Activated naive CD8-positive, alpha-beta T cell treated with anti-CD3 and anti-CD28 coated beads, Interleukin-2, amount 50 U/mL, for 24 hours (primary cell): ENCODE results near the gene NPLOC4.
A peak's percentile ranks its signal among the peaks of the same experiment; 100 is the strongest.

Source experiments
- ATAC-seq: fragments of 150-1000 bp; cut with Tn5 transposase; one replicate; pipeline ENCODE4 v1.10.0; 2021
- DNase-seq: peaks from one replicate; pipeline ENCODE4 v3.0.0; 2021
- H3K27ac Mint-ChIP-seq: one replicate; pipeline ENCODE4 v1.8.0; 2021; ENCODE audit warnings: mild to moderate bottlenecking, mixed read lengths
- H3K27me3 Mint-ChIP-seq: one replicate; pipeline ENCODE4 v1.8.0; 2021; ENCODE audit warnings: mixed read lengths
- H3K36me3 Mint-ChIP-seq: one replicate; pipeline ENCODE4 v1.8.0; 2021; ENCODE audit warnings: low read depth, mixed read lengths
- H3K4me1 Mint-ChIP-seq: one replicate; pipeline ENCODE4 v1.8.0; 2021; ENCODE audit warnings: mixed read lengths
- H3K4me3 Mint-ChIP-seq: one replicate; pipeline ENCODE4 v1.8.0; 2021; ENCODE audit warnings: mild to moderate bottlenecking, moderate library complexity, mixed read lengths
- H3K9me3 Mint-ChIP-seq: one replicate; pipeline ENCODE4 v1.8.0; 2021; ENCODE audit warnings: mixed read lengths

NPLOC4 gene

GRCh38 chr17:81563861-81564586 lies 72.9 kb downstream of the NPLOC4 start:
- Mint-ChIP-seq H3K27ac (no peak overlapping the region), H3K4me3 (no peak overlapping the region), H3K4me1 (peaks cover 8% of the 10 kb centered on the region), H3K27me3 (no peaks in the 10 kb centered on the region), H3K9me3 (no peaks in the 10 kb centered on the region), H3K36me3 (peaks cover 44% of the 10 kb centered on the region)
- ATAC-seq, result no peak
- no peak for DNase-seq

- no peak overlapping the region for H3K4me3 Mint-ChIP-seq
- H3K9me3 Mint-ChIP-seq, result no peaks in the 10 kb centered on the region
- H3K36me3 Mint-ChIP-seq, result peaks cover 37% of the 10 kb centered on the region
- H3K4me1 Mint-ChIP-seq, result peaks cover 9% of the 10 kb centered on the region
- ATAC-seq (no peak), DNase-seq (no peak)
- H3K27me3 Mint-ChIP-seq, result no peaks in the 10 kb centered on the region
- peak overlapping the region; percentile 17 for H3K27ac Mint-ChIP-seq
These were observed 75.4 kb downstream of the NPLOC4 start for GRCh38 chr17:81561494-81561885.

GRCh38 chr17:81558941-81559806 lies 77.7 kb downstream of the NPLOC4 start:
- Mint-ChIP-seq H3K9me3 (no peaks in the 10 kb centered on the region), H3K27me3 (no peaks in the 10 kb centered on the region), H3K27ac (no peak overlapping the region), H3K36me3 (peaks cover 21% of the 10 kb centered on the region), H3K4me1 (peaks cover 20% of the 10 kb centered on the region), H3K4me3 (no peak overlapping the region)
- DNase-seq (no peak), ATAC-seq (no peak)

DNA sequence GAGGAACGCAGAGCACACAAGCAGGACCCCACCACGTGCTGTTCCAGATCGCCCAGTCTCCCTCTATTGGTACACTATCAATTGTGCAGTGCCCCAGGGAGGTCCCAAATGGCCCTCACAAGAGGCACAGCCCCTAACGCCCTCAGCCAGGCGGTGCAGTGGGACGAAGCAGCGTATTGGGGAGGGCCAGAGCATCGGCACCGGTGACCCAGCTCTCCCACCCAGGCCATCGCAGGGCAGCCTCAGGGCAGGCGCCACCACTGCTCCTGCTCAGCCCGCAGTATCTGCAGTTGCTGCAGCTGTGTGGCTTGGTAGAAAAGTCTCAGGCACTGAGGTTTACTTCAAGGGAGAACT lies 78.8 kb downstream of the NPLOC4 start:
- Mint-ChIP-seq H3K27ac (no peak overlapping the region), H3K4me3 (no peak overlapping the region), H3K9me3 (no peaks in the 10 kb centered on the region), H3K27me3 (no peaks in the 10 kb centered on the region), H3K36me3 (peaks cover 25% of the 10 kb centered on the region), H3K4me1 (peaks cover 30% of the 10 kb centered on the region)
- no peak for DNase-seq
- no peak for ATAC-seq

GRCh38 chr17:81557276-81558114 lies 79.4 kb downstream of the NPLOC4 start:
- H3K4me3 Mint-ChIP-seq, result no peak overlapping the region
- peaks cover 31% of the 10 kb centered on the region for H3K4me1 Mint-ChIP-seq
- no peak overlapping the region for H3K27ac Mint-ChIP-seq
- DNase-seq (no peak), ATAC-seq (no peak)
- H3K9me3 Mint-ChIP-seq, result no peaks in the 10 kb centered on the region
- peaks cover 22% of the 10 kb centered on the region for H3K36me3 Mint-ChIP-seq
- no peaks in the 10 kb centered on the region for H3K27me3 Mint-ChIP-seq

GRCh38 chr17:81556863-81557262 lies 80.0 kb downstream of the NPLOC4 start:
- no peaks in the 10 kb centered on the region for H3K9me3 Mint-ChIP-seq
- no peak overlapping the region for H3K27ac Mint-ChIP-seq
- DNase-seq (no peak), ATAC-seq (no peak)
- peaks cover 20% of the 10 kb centered on the region for H3K36me3 Mint-ChIP-seq
- H3K4me3 Mint-ChIP-seq, result no peak overlapping the region
- peaks cover 31% of the 10 kb centered on the region for H3K4me1 Mint-ChIP-seq
- H3K27me3 Mint-ChIP-seq, result no peaks in the 10 kb centered on the region

GRCh38 chr17:81556175-81556691 lies 80.7 kb downstream of the NPLOC4 start:
- no peak overlapping the region for H3K4me3 Mint-ChIP-seq
- no peaks in the 10 kb centered on the region for H3K9me3 Mint-ChIP-seq
- ATAC-seq (no peak), DNase-seq (no peak)
- peaks cover 20% of the 10 kb centered on the region for H3K36me3 Mint-ChIP-seq
- H3K27me3 Mint-ChIP-seq, result no peaks in the 10 kb centered on the region
- H3K4me1 Mint-ChIP-seq, result peaks cover 32% of the 10 kb centered on the region
- no peak overlapping the region for H3K27ac Mint-ChIP-seq

GRCh38 chr17:81553616-81554181 lies 83.2 kb downstream of the NPLOC4 start:
- peak overlapping the region; percentile 92 for H3K27ac Mint-ChIP-seq
- H3K36me3 Mint-ChIP-seq, result peaks cover 27% of the 10 kb centered on the region
- DNase-seq (peak; percentile 43), ATAC-seq (peak; percentile 22)
- no peaks in the 10 kb centered on the region for H3K9me3 Mint-ChIP-seq
- peak overlapping the region; percentile 89 for H3K4me3 Mint-ChIP-seq
- no peaks in the 10 kb centered on the region for H3K27me3 Mint-ChIP-seq
- H3K4me1 Mint-ChIP-seq, result peaks cover 41% of the 10 kb centered on the region

- Mint-ChIP-seq H3K27ac (peak overlapping the region; percentile 92), H3K27me3 (no peaks in the 10 kb centered on the region), H3K36me3 (peaks cover 25% of the 10 kb centered on the region), H3K4me1 (peaks cover 41% of the 10 kb centered on the region), H3K4me3 (peak overlapping the region; percentile 89), H3K9me3 (no peaks in the 10 kb centered on the region)
- ATAC-seq (peak; percentile 76), DNase-seq (peak; percentile 79)
These were observed 83.8 kb downstream of the NPLOC4 start for GRCh38 chr17:81553018-81553615.

- ATAC-seq, result peak; percentile 60
- H3K4me3 Mint-ChIP-seq, result peak within 1 kb of the TSS; percentile 89
- H3K36me3 Mint-ChIP-seq, result peaks cover 25% of the 10 kb centered on the region
- DNase-seq, result peak; percentile 85
- no peaks in the 10 kb centered on the region for H3K9me3 Mint-ChIP-seq
- no peaks in the 10 kb centered on the region for H3K27me3 Mint-ChIP-seq
- peaks cover 41% of the 10 kb centered on the region for H3K4me1 Mint-ChIP-seq
- H3K27ac Mint-ChIP-seq, result peak within 1 kb of the TSS; percentile 92
These were observed 84.5 kb downstream of the NPLOC4 start, which contains the start of gene FAAP100 for GRCh38 chr17:81552244-81553017. TSS of gene FAAP100 (minus strand) at chr17:81552353. CDS start at chr17:81552330, 23 bp downstream.

- peaks cover 25% of the 10 kb centered on the region for H3K36me3 Mint-ChIP-seq
- DNase-seq, result no peak
- peak overlapping the region; percentile 87 for H3K4me3 Mint-ChIP-seq
- ATAC-seq, result no peak
- H3K4me1 Mint-ChIP-seq, result peaks cover 41% of the 10 kb centered on the region
- no peaks in the 10 kb centered on the region for H3K9me3 Mint-ChIP-seq
- no peaks in the 10 kb centered on the region for H3K27me3 Mint-ChIP-seq
- peak overlapping the region; percentile 85 for H3K27ac Mint-ChIP-seq
These were observed 85.3 kb downstream of the NPLOC4 start for GRCh38 chr17:81551458-81552243.

DNA sequence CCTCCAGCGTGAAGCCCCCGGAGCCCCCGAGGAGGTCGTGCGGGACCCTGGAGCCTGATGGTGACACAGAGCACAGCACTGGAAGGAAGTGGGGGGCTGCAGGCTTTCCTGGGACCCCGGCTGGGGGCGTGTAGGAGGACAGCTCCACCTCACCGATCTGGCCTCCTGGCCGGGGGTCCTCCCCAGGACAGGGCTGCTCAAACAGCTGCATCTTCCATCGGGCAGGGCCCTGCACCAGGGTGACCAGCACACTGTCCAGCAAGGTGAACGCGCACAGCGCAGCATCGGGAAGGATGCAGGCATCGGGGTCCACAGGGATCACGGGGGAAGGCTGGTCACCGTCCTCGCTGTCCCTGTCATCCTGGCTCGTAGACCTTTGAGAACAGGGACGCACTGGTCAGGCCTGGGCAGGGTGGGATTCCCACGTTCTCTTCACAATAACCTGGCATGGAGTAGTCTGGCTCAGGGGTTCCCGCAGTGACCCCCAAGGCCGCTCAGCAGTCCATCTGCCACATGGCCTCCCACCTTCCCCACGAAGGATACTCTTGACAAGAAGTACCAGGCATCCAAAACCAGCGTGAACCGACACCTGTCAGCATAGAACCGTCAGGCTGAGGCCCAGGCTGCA lies 86.0 kb downstream of the NPLOC4 start:
- peak overlapping the region; percentile 85 for H3K27ac Mint-ChIP-seq
- peak overlapping the region; percentile 87 for H3K4me3 Mint-ChIP-seq
- H3K9me3 Mint-ChIP-seq, result no peaks in the 10 kb centered on the region
- DNase-seq (no peak), ATAC-seq (no peak)
- H3K36me3 Mint-ChIP-seq, result peaks cover 21% of the 10 kb centered on the region
- H3K27me3 Mint-ChIP-seq, result no peaks in the 10 kb centered on the region
- H3K4me1 Mint-ChIP-seq, result peaks cover 34% of the 10 kb centered on the region
